Thyroid gland (tissue), 4 donors: Measurements from ENCODE around the gene DLG2.

Experiments
- POLR2A ChIP-seq, 2 donors: fragments of 450-650 bp; IDR thresholded peaks; one replicate each; pipeline ENCODE4 v1.6.1; 2017; ENCODE audit warnings: antibody characterized with exemption in 2 of 2, mild to moderate bottlenecking in 2 of 2, moderate library complexity in 1 of 2
- TF ChIP-seq, protein P1 (sequence below), 6 experiments: fragments of 200-600 bp in 3 of 6; fragments of 450-650 bp in 3 of 6; sonication (generic) in 3 of 6; IDR thresholded peaks; one replicate each; pipeline ENCODE4 v1.5.1; 2016 to 2019; ENCODE audit warnings: antibody characterized with exemption in 6 of 6, mild to moderate bottlenecking in 2 of 6, inconsistent platforms in 1 of 6, moderate library complexity in 1 of 6

DNA sequence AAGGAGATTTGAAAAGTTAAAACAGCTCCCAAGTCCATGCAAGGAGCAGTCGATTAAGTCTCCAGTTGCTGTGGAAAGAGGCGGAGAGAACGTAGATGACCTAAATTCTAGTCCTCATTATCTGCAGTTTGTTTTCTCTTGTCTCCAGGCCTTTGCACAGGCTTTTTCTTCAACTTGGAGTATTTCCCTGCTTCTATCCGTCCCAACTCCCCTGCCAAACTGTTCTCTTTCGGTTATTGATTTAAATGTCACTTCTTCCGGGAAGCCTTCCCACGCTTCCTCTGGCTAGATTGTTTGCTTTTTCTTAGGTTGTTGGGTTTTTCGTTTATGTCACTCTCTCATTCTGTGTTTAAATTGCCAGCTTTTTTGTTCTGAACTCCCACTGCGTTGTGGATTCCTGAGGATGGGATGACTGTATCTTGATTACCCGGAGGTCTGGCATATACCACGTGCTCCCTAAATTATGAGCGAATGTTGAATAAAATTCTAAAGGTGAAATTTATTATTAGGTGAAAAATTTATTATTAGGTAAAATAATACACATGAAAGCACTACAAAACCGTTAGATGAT, 1.7 kb upstream of the DLG2 start:
- TF ChIP-seq POLR2A (IDR thresholded peaks at IDR 0.05): no peak
- TF ChIP-seq, protein P1, sequence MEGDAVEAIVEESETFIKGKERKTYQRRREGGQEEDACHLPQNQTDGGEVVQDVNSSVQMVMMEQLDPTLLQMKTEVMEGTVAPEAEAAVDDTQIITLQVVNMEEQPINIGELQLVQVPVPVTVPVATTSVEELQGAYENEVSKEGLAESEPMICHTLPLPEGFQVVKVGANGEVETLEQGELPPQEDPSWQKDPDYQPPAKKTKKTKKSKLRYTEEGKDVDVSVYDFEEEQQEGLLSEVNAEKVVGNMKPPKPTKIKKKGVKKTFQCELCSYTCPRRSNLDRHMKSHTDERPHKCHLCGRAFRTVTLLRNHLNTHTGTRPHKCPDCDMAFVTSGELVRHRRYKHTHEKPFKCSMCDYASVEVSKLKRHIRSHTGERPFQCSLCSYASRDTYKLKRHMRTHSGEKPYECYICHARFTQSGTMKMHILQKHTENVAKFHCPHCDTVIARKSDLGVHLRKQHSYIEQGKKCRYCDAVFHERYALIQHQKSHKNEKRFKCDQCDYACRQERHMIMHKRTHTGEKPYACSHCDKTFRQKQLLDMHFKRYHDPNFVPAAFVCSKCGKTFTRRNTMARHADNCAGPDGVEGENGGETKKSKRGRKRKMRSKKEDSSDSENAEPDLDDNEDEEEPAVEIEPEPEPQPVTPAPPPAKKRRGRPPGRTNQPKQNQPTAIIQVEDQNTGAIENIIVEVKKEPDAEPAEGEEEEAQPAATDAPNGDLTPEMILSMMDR (IDR thresholded peaks at IDR 0.05): no peak
